A673 (cell line): ENCODE measurements around the gene TRPM2. TPM values are rescaled to one million over a fixed set of nuclear protein-coding genes. Genes with fewer than 3 reads are reported as not detected.
"Not testable (repeated sequence)": the region's sequence is repeated elsewhere in the genome, so short reads cannot be mapped to it uniquely, and the experiment has no call there.

Experiments
- BruUV-seq: library from RNA; stranded (reverse); fragments of 400-500 nt; replicated peaks from 2 replicates; lab custom pipeline; 2021; lab: Mats Ljungman, UMichigan
- CTCF ChIA-PET: fragments of 300-600 bp; sonication (Branson Sonifier 250); formaldehyde crosslinking; loops from one replicate; lab custom pipeline; 2022; ENCODE audit warnings: antibody characterized with exemption; lab: Charles Lee
- POLR2A ChIA-PET: fragments of 300-600 bp; sonication (Branson Sonifier 250); formaldehyde crosslinking; loops from one replicate; lab custom pipeline; 2022; ENCODE audit warnings: antibody characterized with exemption; ENCODE audit not compliant: low non-redundant PET; lab: Charles Lee
- DNase-seq: peaks from one replicate; pipeline ENCODE4 v3.0.0-alpha.2; 2015; ENCODE audit warnings: low spot score
- H3K27ac ChIP-seq: fragments of 200-600 bp; sonication (generic); 2 replicates; pipeline ENCODE4 v1.5.1; 2016; ENCODE audit warnings: mixed run types, low read depth, mild to moderate bottlenecking, mixed read lengths, antibody characterized with exemption, low read length; ENCODE audit not compliant: poor library complexity, severe bottlenecking
- H3K27me3 ChIP-seq: fragments of 200-600 bp; sonication (generic); replicated peaks from 2 replicates; pipeline ENCODE4 v1.6.1; 2017; ENCODE audit warnings: mixed run types, low read depth, mild to moderate bottlenecking, mixed read lengths, antibody characterized with exemption, low read length; ENCODE audit not compliant: insufficient read depth, poor library complexity
- H3K36me3 ChIP-seq: fragments of 200-600 bp; sonication (generic); 2 replicates; pipeline ENCODE4 v1.6.1; 2016; ENCODE audit warnings: mixed run types, mild to moderate bottlenecking, mixed read lengths, antibody characterized with exemption, low read length; ENCODE audit not compliant: insufficient read depth, poor library complexity, severe bottlenecking
- H3K4me1 ChIP-seq: fragments of 200-600 bp; sonication (generic); 2 replicates; pipeline ENCODE4 v1.6.1; 2017; ENCODE audit warnings: mixed run types, mild to moderate bottlenecking, mixed read lengths, antibody characterized with exemption, low read length; ENCODE audit not compliant: insufficient read depth, poor library complexity, severe bottlenecking
- H3K4me3 ChIP-seq: fragments of 200-600 bp; sonication (generic); 2 replicates; pipeline ENCODE4 v1.5.1; 2016; ENCODE audit warnings: low read depth, mixed run types, mild to moderate bottlenecking, mixed read lengths, low read length; ENCODE audit not compliant: poor library complexity, severe bottlenecking
- H3K9me3 ChIP-seq: fragments of 200-600 bp; sonication (generic); 2 replicates; pipeline ENCODE4 v1.6.1; 2016; ENCODE audit warnings: mixed run types, low read depth, mild to moderate bottlenecking, mixed read lengths, antibody characterized with exemption, low read length; ENCODE audit not compliant: poor library complexity, severe bottlenecking
- CTCF ChIP-seq: fragments of 300-800, 200-600 bp; sonication (generic); conservative IDR thresholded peaks from 2 replicates; pipeline ENCODE4 v1.5.1; 2017; ENCODE audit warnings: low read depth, mild to moderate bottlenecking, antibody characterized with exemption, low read length, moderate library complexity, mixed read lengths
- EZH2 ChIP-seq: fragments of 200-600 bp; sonication (generic); IDR thresholded peaks from 2 replicates; pipeline ENCODE4 v1.6.1; 2017; ENCODE audit warnings: borderline replicate concordance, low read depth, mild to moderate bottlenecking, mixed read lengths, antibody characterized with exemption, low read length; ENCODE audit not compliant: poor library complexity, severe bottlenecking
- intact Hi-C: fragments of 100-400 bp; cut with micrococcal nuclease; formaldehyde crosslinking; loops from one replicate; pipeline ENCODE4 v1.10.0; 2022; ENCODE audit not compliant: unreplicated experiment
- total RNA-seq: library from RNA; stranded (reverse); gene quantifications from 2 replicates; pipeline ENCODE4 v1.2.3, GENCODE V29; 2021

Gene TRPM2
- total RNA-seq, 1 experiment from 2014 or later, result 0.21 TPM

- Histone ChIP-seq H3K27ac (no peak overlapping the region), H3K36me3 (no peaks in the 10 kb centered on the region), H3K4me1 (no peaks in the 10 kb centered on the region), H3K9me3 (no peaks in the 10 kb centered on the region), H3K27me3 (no peaks in the 10 kb centered on the region), H3K4me3 (no peak overlapping the region)
- no TSS peak for BruUV-seq
- ChIA-PET CTCF (no interaction called here), POLR2A (no interaction called here)
- intact Hi-C loops, result no loop called here
- TF ChIP-seq EZH2 (no peak), CTCF (no peak)
- DNase-seq, result no peak
These were observed 61.1 kb downstream of the TRPM2 start for GRCh38 chr21:44414291-44415072.

GRCh38 chr21:44415073-44416025 is 61.9 kb downstream of the TRPM2 start:
- DNase-seq, result no peak
- H3K27me3 ChIP-seq, result no peaks in the 10 kb centered on the region
- no peak overlapping the region for H3K27ac ChIP-seq
- BruUV-seq, result no TSS peak
- intact Hi-C loops, result no loop called here
- H3K4me3 ChIP-seq, result no peak overlapping the region
- H3K4me1 ChIP-seq, result no peaks in the 10 kb centered on the region
- ChIA-PET POLR2A (no interaction called here), CTCF (no interaction called here)
- no peaks in the 10 kb centered on the region for H3K36me3 ChIP-seq
- no peaks in the 10 kb centered on the region for H3K9me3 ChIP-seq
- TF ChIP-seq EZH2 (no peak), CTCF (no peak)

- intact Hi-C loops, result no loop called here
- no TSS peak for BruUV-seq
- POLR2A ChIA-PET, result no interaction called here
- H3K4me3 ChIP-seq, result no peak overlapping the region
- H3K27ac ChIP-seq, result no peak overlapping the region
- no peaks in the 10 kb centered on the region for H3K36me3 ChIP-seq
- TF ChIP-seq CTCF (no peak), EZH2 (no peak)
- CTCF ChIA-PET, result no interaction called here
- no peaks in the 10 kb centered on the region for H3K4me1 ChIP-seq
- DNase-seq, result no peak
- H3K9me3 ChIP-seq, result no peaks in the 10 kb centered on the region
- H3K27me3 ChIP-seq, result no peaks in the 10 kb centered on the region
These were observed 62.8 kb downstream of the TRPM2 start for GRCh38 chr21:44416193-44416592.

GRCh38 chr21:44417621-44418107 is 64.2 kb downstream of the TRPM2 start:
- CTCF ChIA-PET, BruUV-seq, DNase-seq, H3K4me1 ChIP-seq, H3K27ac ChIP-seq, H3K4me3 ChIP-seq, intact Hi-C loops, H3K36me3 ChIP-seq, H3K9me3 ChIP-seq, H3K27me3 ChIP-seq, POLR2A ChIA-PET: not testable (repeated sequence)
